Measurements from ENCODE around the gene DIP2A.

GRCh38 chr21:46482225-46482845 is 23.6 kb downstream of the DIP2A start:
- TF ChIP-seq CTCF (IDR thresholded peaks at IDR 0.05; ENCODE audit: insufficient read depth, low read length, poor library complexity, severe bottlenecking) (no peak), EZH2phosphoT487 (conservative IDR thresholded peaks at IDR 0.05; ENCODE audit: low read length) (no peak)

All from SU-DHL-6 (cell line).